22Rv1 (cell line): Measurements from ENCODE around the gene TSGA10.

Experiments
- CTCF ChIP-seq: fragments of 450-650 bp; IDR thresholded peaks from 2 replicates; pipeline ENCODE4 v1.5.1; 2017; ENCODE audit warnings: mild to moderate bottlenecking
- ZFX ChIP-seq: fragments of 450-650 bp; IDR thresholded peaks from 2 replicates; pipeline ENCODE4 v1.6.1; 2017; ENCODE audit warnings: antibody characterized with exemption, borderline replicate concordance

- no peak for TF ChIP-seq CTCF
- TF ChIP-seq ZFX, result no peak
Measured at GRCh38 chr2:99101697-99102096, 53.0 kb downstream of the TSGA10 start.
